Gastrocnemius medialis (tissue), 4 donors: ENCODE data around the gene SAP30.

Experiments used
- POLR2A ChIP-seq, 2 donors: fragments of 450-650 bp; IDR thresholded peaks; one replicate each; pipeline ENCODE4 v1.6.1; 2017; ENCODE audit warnings: antibody characterized with exemption in 2 of 2, mild to moderate bottlenecking in 2 of 2, moderate library complexity in 2 of 2
- TF ChIP-seq, protein P1 (sequence below), 5 experiments: fragments of 450-650 bp in 3 of 5; fragments of 200-600 bp in 2 of 5; sonication (generic) in 2 of 5; IDR thresholded peaks in 4 of 5; conservative IDR thresholded peaks in 1 of 5; 1 replicate in 4 of 5; 2 replicates in 1 of 5; pipeline ENCODE4 v1.5.1; 2016 to 2019; ENCODE audit warnings: antibody characterized with exemption in 5 of 5, mild to moderate bottlenecking in 3 of 5, moderate library complexity in 3 of 5

DNA sequence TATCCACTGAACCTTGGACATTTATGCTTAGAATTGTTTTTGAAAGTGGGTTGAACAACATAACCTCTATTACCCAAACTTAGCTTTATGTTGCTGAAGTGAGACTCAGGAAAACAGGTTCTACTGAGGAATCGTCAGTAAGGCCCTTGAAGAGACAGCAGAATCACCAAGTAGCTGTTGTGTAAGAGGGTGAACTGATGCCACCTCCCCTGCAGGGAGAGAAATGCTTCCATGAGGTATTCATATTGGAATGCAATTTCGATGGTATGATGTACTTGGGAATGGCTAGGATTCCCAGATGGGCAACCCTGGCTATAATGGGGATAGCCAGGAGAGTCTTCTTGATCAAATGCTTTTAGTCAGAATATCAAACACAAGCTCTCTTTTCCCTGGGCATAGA lies 32.3 kb downstream of the SAP30 start:
- TF ChIP-seq POLR2A (IDR thresholded peaks at IDR 0.05), result no peak
- TF ChIP-seq, protein P1, sequence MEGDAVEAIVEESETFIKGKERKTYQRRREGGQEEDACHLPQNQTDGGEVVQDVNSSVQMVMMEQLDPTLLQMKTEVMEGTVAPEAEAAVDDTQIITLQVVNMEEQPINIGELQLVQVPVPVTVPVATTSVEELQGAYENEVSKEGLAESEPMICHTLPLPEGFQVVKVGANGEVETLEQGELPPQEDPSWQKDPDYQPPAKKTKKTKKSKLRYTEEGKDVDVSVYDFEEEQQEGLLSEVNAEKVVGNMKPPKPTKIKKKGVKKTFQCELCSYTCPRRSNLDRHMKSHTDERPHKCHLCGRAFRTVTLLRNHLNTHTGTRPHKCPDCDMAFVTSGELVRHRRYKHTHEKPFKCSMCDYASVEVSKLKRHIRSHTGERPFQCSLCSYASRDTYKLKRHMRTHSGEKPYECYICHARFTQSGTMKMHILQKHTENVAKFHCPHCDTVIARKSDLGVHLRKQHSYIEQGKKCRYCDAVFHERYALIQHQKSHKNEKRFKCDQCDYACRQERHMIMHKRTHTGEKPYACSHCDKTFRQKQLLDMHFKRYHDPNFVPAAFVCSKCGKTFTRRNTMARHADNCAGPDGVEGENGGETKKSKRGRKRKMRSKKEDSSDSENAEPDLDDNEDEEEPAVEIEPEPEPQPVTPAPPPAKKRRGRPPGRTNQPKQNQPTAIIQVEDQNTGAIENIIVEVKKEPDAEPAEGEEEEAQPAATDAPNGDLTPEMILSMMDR (IDR thresholded peaks at IDR 0.05 in 4 of 5, conservative IDR thresholded peaks at IDR 0.05 in 1 of 5), result no peak
